Spleen (tissue), 11 donors: ENCODE results near the gene SSB. TPM values are rescaled to one million over a fixed set of nuclear protein-coding genes. Genes with fewer than 3 reads are reported as not detected.

Experiments used
- DNase-seq: peaks from one replicate; pipeline ENCODE4 v3.0.0-alpha.2; 2020
- H3K27ac ChIP-seq, 8 donors: fragments of 200-600 bp; sonication (generic) in 7 of 8; 1 replicate in 4 of 8; 2 replicates in 4 of 8; pipeline versions ENCODE4 v1.5.0 to v1.8.0; 2016 to 2021; ENCODE audit warnings: inconsistent platforms in 4 of 8, mild to moderate bottlenecking in 4 of 8, moderate library complexity in 1 of 8
- H3K27me3 ChIP-seq, 7 donors: fragments of 200-600 bp; sonication (generic) in 6 of 7; replicated peaks in 1 of 7; 1 replicate in 4 of 7; 2 replicates in 3 of 7; pipeline versions ENCODE4 v1.5.0 to v1.8.0; 2016 to 2021; ENCODE audit warnings: inconsistent platforms in 3 of 7, mild to moderate bottlenecking in 1 of 7
- H3K36me3 ChIP-seq, 6 donors: fragments of 200-600 bp; sonication (generic) in 5 of 6; 1 replicate in 4 of 6; 2 replicates in 2 of 6; pipeline versions ENCODE4 v1.5.0 to v1.8.0; 2016 to 2021; ENCODE audit warnings: inconsistent platforms in 2 of 6
- H3K4me1 ChIP-seq, 6 donors: fragments of 200-600 bp; sonication (generic) in 5 of 6; 1 replicate in 3 of 6; 2 replicates in 3 of 6; pipeline versions ENCODE4 v1.5.0 to v1.8.0; 2016 to 2021; ENCODE audit warnings: inconsistent platforms in 3 of 6
- H3K4me3 ChIP-seq, 8 donors: fragments of 200-600 bp; sonication (generic) in 7 of 8; 1 replicate in 4 of 8; 2 replicates in 4 of 8; pipeline versions ENCODE4 v1.5.0 to v1.8.0; 2016 to 2021; ENCODE audit warnings: inconsistent platforms in 4 of 8, mild to moderate bottlenecking in 4 of 8, moderate library complexity in 2 of 8
- H3K9me3 ChIP-seq, 8 donors: fragments of 200-600 bp; sonication (generic) in 7 of 8; 1 replicate in 4 of 8; 2 replicates in 4 of 8; pipeline versions ENCODE4 v1.5.0 to v1.8.0; 2016 to 2021; ENCODE audit warnings: inconsistent platforms in 4 of 8
- POLR2A ChIP-seq, 3 donors: fragments of 450-650 bp; IDR thresholded peaks; one replicate each; pipeline ENCODE4 v1.5.1; 2017; ENCODE audit warnings: antibody characterized with exemption in 3 of 3, mild to moderate bottlenecking in 1 of 3
- POLR2AphosphoS5 ChIP-seq, 3 donors: sonication (generic); formaldehyde crosslinking; IDR thresholded peaks; one replicate each; pipeline ENCODE4 v1.5.1; 2017; ENCODE audit warnings: antibody characterized with exemption in 3 of 3
- WGBS, 5 donors: extraction: QIAGEN DNeasy Blood & Tissue Kit in 3 of 5; methylation state at CpG; one replicate each; pipeline versions ENCODE4 v1.1.5 to v1.1.7; 2013 to 2018; 5-methylcytosine and 5-hydroxymethylcytosine counted together
- intact Hi-C: fragments of 100-400 bp; cut with DNase I; formaldehyde crosslinking; loops from one replicate; pipeline ENCODE4 v1.15.0; 2023; ENCODE audit warnings: low total_unique reads
- polyA plus RNA-seq, 3 donors: library from polyadenylated mRNA; stranded (reverse); fragments of 200-250 nt; gene quantifications; one replicate each; pipeline ENCODE4 v1.2.1, GENCODE V29; 2013
- total RNA-seq, 7 donors: library from RNA; depleted of rRNA in 3 of 7; stranded (reverse); fragments of >200 nt in 3 of 7; fragmentation: NEBNext Ultra II Directional in 4 of 7; extraction: Animal tissue kit (Norgen Biotek cat#: 25700) in 4 of 7; gene quantifications; one replicate each; pipeline versions ENCODE4 v1.1.0 to v1.2.1, GENCODE V29; 2016 to 2021
- TF ChIP-seq, protein P1 (sequence below), 11 experiments: fragments of 200-600 bp in 7 of 11; fragments of 450-650 bp in 4 of 11; sonication (generic) in 4 of 11; IDR thresholded peaks in 8 of 11; conservative IDR thresholded peaks in 3 of 11; 1 replicate in 7 of 11; 2 replicates in 4 of 11; pipeline versions ENCODE4 v1.4.0 to v1.8.0; 2016 to 2021; ENCODE audit warnings: antibody characterized with exemption in 11 of 11, inconsistent platforms in 4 of 11, mild to moderate bottlenecking in 1 of 11
- donor health status: healthy with polysubstance abuse.
- donor health status: DM: no; HTN: no; CAD: no; lungs with moderate emphysema.
- donor health status: DM: no; HTN: no; CAD: no.
- donor health status: Bipolar disorder and iron deficiency.
- donor health status: healthy.
- donor health status: DM: no; HTN: no; CAD: no.
- donor health status: DM: yes; HTN: yes; CAD: no.

Gene SSB
- total and polyA plus RNA-seq, 10 donors = 55.1 to 103 (median 74.9) TPM

DNA sequence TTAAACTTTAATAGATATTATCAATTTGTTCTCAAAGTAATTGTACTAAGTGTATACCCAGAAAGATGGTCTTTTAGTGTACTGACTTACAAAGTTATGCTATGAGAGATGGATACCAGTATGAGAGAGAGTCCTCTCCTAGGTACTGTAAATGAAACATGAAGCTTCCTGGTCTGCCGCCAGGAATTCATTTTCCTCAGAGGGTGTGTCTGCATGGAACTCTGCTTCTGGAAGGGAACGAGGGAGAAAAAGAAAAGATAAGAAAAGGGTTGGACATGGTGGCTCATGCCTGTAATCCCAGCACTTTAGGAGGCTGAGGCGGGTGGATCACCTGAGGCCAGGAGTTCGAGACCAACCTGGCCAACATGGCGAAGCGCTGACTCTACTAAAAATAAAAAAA lies 2.2 kb upstream of the SSB start:
- no peak for TF ChIP-seq POLR2AphosphoS5 (IDR thresholded peaks at IDR 0.05)
- TF ChIP-seq POLR2A (IDR thresholded peaks at IDR 0.05) = no peak
- TF ChIP-seq, protein P1, sequence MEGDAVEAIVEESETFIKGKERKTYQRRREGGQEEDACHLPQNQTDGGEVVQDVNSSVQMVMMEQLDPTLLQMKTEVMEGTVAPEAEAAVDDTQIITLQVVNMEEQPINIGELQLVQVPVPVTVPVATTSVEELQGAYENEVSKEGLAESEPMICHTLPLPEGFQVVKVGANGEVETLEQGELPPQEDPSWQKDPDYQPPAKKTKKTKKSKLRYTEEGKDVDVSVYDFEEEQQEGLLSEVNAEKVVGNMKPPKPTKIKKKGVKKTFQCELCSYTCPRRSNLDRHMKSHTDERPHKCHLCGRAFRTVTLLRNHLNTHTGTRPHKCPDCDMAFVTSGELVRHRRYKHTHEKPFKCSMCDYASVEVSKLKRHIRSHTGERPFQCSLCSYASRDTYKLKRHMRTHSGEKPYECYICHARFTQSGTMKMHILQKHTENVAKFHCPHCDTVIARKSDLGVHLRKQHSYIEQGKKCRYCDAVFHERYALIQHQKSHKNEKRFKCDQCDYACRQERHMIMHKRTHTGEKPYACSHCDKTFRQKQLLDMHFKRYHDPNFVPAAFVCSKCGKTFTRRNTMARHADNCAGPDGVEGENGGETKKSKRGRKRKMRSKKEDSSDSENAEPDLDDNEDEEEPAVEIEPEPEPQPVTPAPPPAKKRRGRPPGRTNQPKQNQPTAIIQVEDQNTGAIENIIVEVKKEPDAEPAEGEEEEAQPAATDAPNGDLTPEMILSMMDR (IDR thresholded peaks at IDR 0.05 in 8 of 11, conservative IDR thresholded peaks at IDR 0.05 in 3 of 11) = no peak

DNA sequence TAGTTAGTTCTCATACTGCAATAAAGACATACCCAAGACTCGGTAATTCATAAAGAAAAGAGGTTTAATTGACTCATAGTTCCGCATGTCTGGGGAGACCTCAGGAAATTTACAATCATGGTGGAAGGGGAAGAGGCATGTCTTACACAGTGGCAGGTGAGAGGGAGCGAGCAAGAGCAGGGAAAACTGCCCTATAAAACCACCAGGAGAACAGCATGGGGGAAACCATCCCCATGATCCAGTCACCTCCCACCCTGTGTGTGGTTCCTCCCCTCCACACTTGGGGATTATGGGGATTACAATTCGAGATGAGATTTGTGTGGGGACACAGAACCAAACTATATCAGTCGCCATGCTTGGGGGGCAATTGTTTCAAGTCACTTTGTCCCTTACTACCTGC lies 1.1 kb upstream of the SSB start:
- H3K9me3 ChIP-seq = no peaks in the 10 kb centered on the region
- intact Hi-C loops = no loop called here
- WGBS, 5 donors = 86 to 98% (median 94%) methylated on average over 5 of the region's 5 CpGs

More for the DNA sequence above, 2.2 kb upstream of the SSB start:
- Histone ChIP-seq H3K4me3 (no peak overlapping the region), H3K27ac (no peak overlapping the region), H3K4me1 (peaks cover 6 to 31% (median 19%) of the 10 kb centered on the region in 6 donors), H3K9me3 (no peaks in the 10 kb centered on the region), H3K27me3 (no peaks in the 10 kb centered on the region), H3K36me3 (peaks cover 0 to 8% (median 3%) of the 10 kb centered on the region in 6 donors)
- DNase-seq = no peak
- 84 to 97% (median 88%) methylated on average over 6 of the region's 6 CpGs for WGBS, 5 donors
- intact Hi-C loops = no loop called here

DNA sequence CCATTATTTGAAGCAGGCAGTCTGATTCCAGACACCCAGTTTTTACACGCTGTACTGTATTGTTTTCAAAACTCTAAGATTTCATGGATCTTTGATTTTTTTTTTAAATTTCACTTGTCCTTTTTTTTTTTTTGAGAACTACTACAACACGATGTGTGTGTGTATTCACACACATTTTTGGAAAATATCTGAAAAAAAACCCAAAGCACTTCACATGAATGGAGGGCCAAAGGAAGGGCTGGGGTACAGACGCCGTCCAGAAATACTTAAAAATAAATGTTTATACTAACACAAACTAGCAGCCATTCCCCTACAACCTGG lies 314 bp upstream of the SSB start:
- intact Hi-C loops = no loop called here
- TF ChIP-seq, protein P1 (IDR thresholded peaks at IDR 0.05 in 8 of 11, conservative IDR thresholded peaks at IDR 0.05 in 3 of 11) = no peak
- TF ChIP-seq POLR2A (IDR thresholded peaks at IDR 0.05) = no peak
- TF ChIP-seq POLR2AphosphoS5 (IDR thresholded peaks at IDR 0.05) = no peak
- no peak for DNase-seq

More for the DNA sequence above, 1.1 kb upstream of the SSB start:
- Histone ChIP-seq H3K36me3 (peaks cover 0 to 19% (median 10%) of the 10 kb centered on the region in 6 donors), H3K27me3 (no peaks in the 10 kb centered on the region), H3K4me3 (no peak overlapping the region), H3K27ac (no peak overlapping the region), H3K4me1 (peaks cover 6 to 42% (median 29%) of the 10 kb centered on the region in 6 donors)
- TF ChIP-seq POLR2AphosphoS5 (IDR thresholded peaks at IDR 0.05) = no peak
- TF ChIP-seq, protein P1 (IDR thresholded peaks at IDR 0.05 in 8 of 11, conservative IDR thresholded peaks at IDR 0.05 in 3 of 11) = no peak
- no peak for TF ChIP-seq POLR2A (IDR thresholded peaks at IDR 0.05)
- DNase-seq = no peak

DNA sequence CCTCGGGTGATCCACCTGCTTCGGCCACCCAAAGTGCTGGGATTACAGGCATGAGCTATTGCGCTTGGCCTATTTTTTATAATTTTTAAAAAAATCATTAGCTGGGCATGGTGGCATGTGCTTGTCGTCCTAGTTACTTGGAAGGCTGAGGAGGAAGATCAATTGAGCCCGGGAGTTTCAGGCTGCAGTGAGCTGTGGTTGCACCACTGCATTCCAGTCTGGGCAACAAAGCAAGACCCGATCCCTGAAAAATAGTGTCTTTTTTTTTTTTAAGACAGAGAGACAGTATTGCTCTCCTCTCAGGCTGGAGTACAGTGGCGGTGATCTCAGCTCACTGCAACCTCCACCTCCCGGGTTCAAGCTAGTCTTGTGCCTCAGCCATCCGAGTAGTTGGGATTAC lies 4.8 kb downstream of the SSB start:
- no peak overlapping the region for H3K4me3 ChIP-seq
- H3K27me3 ChIP-seq = no peaks in the 10 kb centered on the region
- DNase-seq = no peak
- H3K36me3 ChIP-seq = peaks cover 0 to 78% (median 48%) of the 10 kb centered on the region in 6 donors
- H3K4me1 ChIP-seq = peaks cover 6 to 50% (median 41%) of the 10 kb centered on the region in 6 donors
- WGBS, 5 donors = 90 to 98% (median 97%) methylated on average over 9 of the region's 9 CpGs
- no peak overlapping the region for H3K27ac ChIP-seq
- H3K9me3 ChIP-seq = no peaks in the 10 kb centered on the region
- intact Hi-C loops = no loop called here
- TF ChIP-seq POLR2A (IDR thresholded peaks at IDR 0.05) (no peak), POLR2AphosphoS5 (IDR thresholded peaks at IDR 0.05) (no peak)
- TF ChIP-seq, protein P1 (IDR thresholded peaks at IDR 0.05 in 8 of 11, conservative IDR thresholded peaks at IDR 0.05 in 3 of 11) = no peak

More for the DNA sequence above, 314 bp upstream of the SSB start:
- Histone ChIP-seq H3K4me1 (peaks cover 6 to 50% (median 34%) of the 10 kb centered on the region in 6 donors), H3K4me3 (peak overlapping the region; percentile 62 to 90 (median 74)), H3K9me3 (no peaks in the 10 kb centered on the region), H3K36me3 (peaks cover 0 to 27% (median 13%) of the 10 kb centered on the region in 6 donors), H3K27me3 (no peaks in the 10 kb centered on the region), H3K27ac (peak overlapping the region; percentile 45 to 93 (median 90))
- WGBS, 5 donors = 6 to 14% (median 10%) methylated on average over 4 of the region's 4 CpGs
